HEK293T (cell line): Measurements from ENCODE around the gene STN1.

Experiments used
- BHLHE40 ChIP-seq: fragments of 450-650 bp; IDR thresholded peaks from 2 replicates; pipeline ENCODE4 v1.6.1; 2016; ENCODE audit warnings: mild to moderate bottlenecking, moderate library complexity, borderline replicate concordance
- FOXK2 ChIP-seq: fragments of 450-650 bp; IDR thresholded peaks from 2 replicates; pipeline ENCODE4 v1.6.1; 2016; ENCODE audit warnings: mild to moderate bottlenecking
- HDGF ChIP-seq: fragments of 450-650 bp; IDR thresholded peaks from 2 replicates; pipeline ENCODE4 v1.6.1; 2017; ENCODE audit warnings: antibody characterized with exemption, borderline replicate concordance

DNA sequence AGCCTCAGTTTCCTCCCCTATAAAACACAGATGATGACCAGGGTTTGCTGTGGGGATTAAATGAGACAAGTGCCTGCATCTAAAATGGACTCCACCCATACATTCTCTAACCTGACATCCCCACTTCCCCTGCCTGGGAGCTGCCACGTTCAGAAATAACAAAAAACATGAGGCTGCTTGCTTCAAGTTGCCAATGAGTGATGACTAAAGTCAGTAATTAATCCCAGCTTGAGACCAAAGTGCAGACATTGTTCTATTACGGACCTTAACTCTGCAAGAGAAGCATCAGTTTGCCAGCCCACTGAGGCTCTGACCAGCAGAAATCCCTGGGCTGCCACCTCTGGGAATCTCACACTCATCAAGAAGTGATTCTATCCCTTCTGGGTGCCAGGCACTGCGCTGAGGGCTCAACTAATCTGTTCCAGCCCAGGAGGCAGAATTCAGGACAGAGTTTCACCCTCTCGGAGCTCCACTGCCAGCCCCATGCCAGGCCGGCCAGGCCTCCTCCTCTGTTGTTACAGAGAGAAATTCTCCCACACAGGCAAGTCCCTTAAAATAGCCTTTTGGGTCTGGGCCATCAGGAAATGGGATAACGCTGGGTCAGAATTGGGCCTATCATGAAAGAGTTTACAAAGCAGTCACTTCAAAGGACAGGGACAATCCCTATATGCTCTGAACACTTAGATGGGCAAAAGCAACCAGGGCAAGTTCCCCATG, 74.0 kb downstream of the STN1 start:
- TF ChIP-seq HDGF (no peak), FOXK2 (no peak), BHLHE40 (no peak)
